ENCODE results near the gene DDX21.

DNA sequence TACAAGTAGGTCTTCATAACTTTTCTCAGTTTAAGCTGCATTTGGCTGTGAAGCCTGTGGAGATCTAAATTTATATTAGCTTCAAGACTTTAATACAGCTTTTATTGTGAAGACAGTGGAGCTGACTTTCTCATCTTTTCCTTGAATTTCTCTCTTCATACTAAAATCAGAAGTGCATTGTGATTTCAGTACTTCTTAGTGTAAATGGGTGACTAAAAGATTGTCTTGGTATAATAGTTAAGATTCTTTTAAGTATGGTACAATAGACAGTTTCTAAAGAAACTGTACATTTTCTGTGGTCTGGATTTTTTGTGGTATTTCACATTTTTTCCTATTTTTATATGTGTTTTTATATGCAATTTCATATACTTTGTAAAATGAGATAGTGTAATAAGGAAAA lies 21.0 kb upstream of the DDX21 start:
- TF ChIP-seq PPARA (CRISPR knock-in tag; IDR thresholded peaks at IDR 0.05; ENCODE audit: borderline replicate concordance), result no peak
- no peak for TF ChIP-seq ZC3H10 (CRISPR knock-in tag; IDR thresholded peaks at IDR 0.05)
- no peak for TF ChIP-seq SNAI2 (CRISPR knock-in tag; IDR thresholded peaks at IDR 0.05)
- TF ChIP-seq TOX (CRISPR knock-in tag; IDR thresholded peaks at IDR 0.05; ENCODE audit: borderline replicate concordance), result no peak
- TF ChIP-seq, protein P1, sequence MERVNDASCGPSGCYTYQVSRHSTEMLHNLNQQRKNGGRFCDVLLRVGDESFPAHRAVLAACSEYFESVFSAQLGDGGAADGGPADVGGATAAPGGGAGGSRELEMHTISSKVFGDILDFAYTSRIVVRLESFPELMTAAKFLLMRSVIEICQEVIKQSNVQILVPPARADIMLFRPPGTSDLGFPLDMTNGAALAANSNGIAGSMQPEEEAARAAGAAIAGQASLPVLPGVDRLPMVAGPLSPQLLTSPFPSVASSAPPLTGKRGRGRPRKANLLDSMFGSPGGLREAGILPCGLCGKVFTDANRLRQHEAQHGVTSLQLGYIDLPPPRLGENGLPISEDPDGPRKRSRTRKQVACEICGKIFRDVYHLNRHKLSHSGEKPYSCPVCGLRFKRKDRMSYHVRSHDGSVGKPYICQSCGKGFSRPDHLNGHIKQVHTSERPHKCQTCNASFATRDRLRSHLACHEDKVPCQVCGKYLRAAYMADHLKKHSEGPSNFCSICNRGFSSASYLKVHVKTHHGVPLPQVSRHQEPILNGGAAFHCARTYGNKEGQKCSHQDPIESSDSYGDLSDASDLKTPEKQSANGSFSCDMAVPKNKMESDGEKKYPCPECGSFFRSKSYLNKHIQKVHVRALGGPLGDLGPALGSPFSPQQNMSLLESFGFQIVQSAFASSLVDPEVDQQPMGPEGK (CRISPR knock-in tag; IDR thresholded peaks at IDR 0.05; ENCODE audit: borderline replicate concordance), result no peak
- TF ChIP-seq, protein P2, sequence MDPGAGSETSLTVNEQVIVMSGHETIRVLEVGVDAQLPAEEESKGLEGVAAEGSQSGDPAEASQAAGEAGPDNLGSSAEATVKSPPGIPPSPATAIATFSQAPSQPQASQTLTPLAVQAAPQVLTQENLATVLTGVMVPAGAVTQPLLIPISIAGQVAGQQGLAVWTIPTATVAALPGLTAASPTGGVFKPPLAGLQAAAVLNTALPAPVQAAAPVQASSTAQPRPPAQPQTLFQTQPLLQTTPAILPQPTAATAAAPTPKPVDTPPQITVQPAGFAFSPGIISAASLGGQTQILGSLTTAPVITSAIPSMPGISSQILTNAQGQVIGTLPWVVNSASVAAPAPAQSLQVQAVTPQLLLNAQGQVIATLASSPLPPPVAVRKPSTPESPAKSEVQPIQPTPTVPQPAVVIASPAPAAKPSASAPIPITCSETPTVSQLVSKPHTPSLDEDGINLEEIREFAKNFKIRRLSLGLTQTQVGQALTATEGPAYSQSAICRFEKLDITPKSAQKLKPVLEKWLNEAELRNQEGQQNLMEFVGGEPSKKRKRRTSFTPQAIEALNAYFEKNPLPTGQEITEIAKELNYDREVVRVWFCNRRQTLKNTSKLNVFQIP (CRISPR knock-in tag; IDR thresholded peaks at IDR 0.05; ENCODE audit: borderline replicate concordance, low read depth), result no peak
- no peak for TF ChIP-seq RARB (CRISPR knock-in tag; IDR thresholded peaks at IDR 0.05)
- TF ChIP-seq, protein P3, sequence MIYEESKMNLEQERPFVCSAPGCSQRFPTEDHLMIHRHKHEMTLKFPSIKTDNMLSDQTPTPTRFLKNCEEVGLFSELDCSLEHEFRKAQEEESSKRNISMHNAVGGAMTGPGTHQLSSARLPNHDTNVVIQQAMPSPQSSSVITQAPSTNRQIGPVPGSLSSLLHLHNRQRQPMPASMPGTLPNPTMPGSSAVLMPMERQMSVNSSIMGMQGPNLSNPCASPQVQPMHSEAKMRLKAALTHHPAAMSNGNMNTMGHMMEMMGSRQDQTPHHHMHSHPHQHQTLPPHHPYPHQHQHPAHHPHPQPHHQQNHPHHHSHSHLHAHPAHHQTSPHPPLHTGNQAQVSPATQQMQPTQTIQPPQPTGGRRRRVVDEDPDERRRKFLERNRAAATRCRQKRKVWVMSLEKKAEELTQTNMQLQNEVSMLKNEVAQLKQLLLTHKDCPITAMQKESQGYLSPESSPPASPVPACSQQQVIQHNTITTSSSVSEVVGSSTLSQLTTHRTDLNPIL (CRISPR knock-in tag; IDR thresholded peaks at IDR 0.05; ENCODE audit: low read depth), result no peak
- TF ChIP-seq ZNF8 (CRISPR knock-in tag; IDR thresholded peaks at IDR 0.05), result no peak

All from SK-N-SH treated with all-trans-retinoic acid at 6 μM for 48 hours (cell line).